Astrocyte of the cerebellum (primary cell): Measurements from ENCODE around the gene TGM2.

Source experiments
- DNase-seq: peaks from one replicate; pipeline ENCODE4 v3.0.0-alpha.2; 2011; ENCODE audit warnings: low read depth
- H3K4me3 ChIP-seq: 2 replicates; pipeline ENCODE4 v1.5.1; 2011; ENCODE audit warnings: mild to moderate bottlenecking, low read depth, low read length, moderate library complexity
- in situ Hi-C: cut with HindIII; loops from 2 replicates; pipeline ENCODE4 v1.10.0; 2017; ENCODE audit warnings: low sequenced_read_pairs
- TF ChIP-seq, protein P1 (sequence below): IDR thresholded peaks from 2 replicates; pipeline ENCODE4 v1.5.1; 2012; ENCODE audit warnings: low read length, low read depth, moderate library complexity, mild to moderate bottlenecking; ENCODE audit errors: missing control alignments

Gene TGM2

DNA sequence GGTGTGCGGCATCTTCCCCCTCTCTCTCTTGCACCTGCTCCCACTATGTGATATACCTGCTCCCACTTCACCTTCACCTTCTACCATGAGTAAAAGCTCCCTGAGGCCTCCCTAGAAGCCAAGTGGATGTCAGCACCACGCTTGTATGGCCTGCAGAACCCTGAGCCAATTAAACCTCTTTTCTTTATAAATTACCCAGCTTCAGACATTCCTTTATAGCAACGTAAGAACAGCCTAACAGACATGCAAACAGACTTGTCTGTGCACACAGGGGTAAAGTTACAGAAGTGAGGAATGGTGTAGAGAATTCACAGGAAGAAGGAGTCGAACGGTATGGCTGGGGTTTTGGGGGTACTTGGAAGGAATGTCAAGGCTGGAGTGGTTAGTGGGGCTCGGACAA lies 14.8 kb upstream of the TGM2 start:
- no peak for DNase-seq
- TF ChIP-seq, protein P1, sequence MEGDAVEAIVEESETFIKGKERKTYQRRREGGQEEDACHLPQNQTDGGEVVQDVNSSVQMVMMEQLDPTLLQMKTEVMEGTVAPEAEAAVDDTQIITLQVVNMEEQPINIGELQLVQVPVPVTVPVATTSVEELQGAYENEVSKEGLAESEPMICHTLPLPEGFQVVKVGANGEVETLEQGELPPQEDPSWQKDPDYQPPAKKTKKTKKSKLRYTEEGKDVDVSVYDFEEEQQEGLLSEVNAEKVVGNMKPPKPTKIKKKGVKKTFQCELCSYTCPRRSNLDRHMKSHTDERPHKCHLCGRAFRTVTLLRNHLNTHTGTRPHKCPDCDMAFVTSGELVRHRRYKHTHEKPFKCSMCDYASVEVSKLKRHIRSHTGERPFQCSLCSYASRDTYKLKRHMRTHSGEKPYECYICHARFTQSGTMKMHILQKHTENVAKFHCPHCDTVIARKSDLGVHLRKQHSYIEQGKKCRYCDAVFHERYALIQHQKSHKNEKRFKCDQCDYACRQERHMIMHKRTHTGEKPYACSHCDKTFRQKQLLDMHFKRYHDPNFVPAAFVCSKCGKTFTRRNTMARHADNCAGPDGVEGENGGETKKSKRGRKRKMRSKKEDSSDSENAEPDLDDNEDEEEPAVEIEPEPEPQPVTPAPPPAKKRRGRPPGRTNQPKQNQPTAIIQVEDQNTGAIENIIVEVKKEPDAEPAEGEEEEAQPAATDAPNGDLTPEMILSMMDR: no peak
- in situ Hi-C loops: no loop called here
- H3K4me3 ChIP-seq: no peak overlapping the region

DNA sequence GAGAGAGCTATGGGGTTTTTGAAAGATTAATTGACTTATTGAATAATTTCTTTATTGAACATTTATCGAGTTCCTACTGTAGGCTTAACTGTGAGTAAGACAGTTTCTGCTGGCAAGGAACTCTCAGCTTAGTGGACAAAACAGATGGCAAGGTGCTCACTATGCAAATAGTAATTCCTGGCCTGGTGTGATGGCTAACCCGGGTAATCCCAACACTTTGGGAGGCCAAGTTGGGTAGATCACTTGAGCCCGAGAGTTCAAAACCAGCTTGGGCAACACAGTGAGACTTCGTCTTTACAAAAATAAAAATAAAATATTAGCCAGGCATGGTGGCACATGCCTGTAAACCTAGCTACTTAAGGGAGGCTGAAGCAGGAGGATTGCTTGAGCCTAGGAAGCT lies 13.5 kb upstream of the TGM2 start:
- DNase-seq: no peak
- TF ChIP-seq, protein P1: no peak
- in situ Hi-C loops: no loop called here
- H3K4me3 ChIP-seq: no peak overlapping the region

DNA sequence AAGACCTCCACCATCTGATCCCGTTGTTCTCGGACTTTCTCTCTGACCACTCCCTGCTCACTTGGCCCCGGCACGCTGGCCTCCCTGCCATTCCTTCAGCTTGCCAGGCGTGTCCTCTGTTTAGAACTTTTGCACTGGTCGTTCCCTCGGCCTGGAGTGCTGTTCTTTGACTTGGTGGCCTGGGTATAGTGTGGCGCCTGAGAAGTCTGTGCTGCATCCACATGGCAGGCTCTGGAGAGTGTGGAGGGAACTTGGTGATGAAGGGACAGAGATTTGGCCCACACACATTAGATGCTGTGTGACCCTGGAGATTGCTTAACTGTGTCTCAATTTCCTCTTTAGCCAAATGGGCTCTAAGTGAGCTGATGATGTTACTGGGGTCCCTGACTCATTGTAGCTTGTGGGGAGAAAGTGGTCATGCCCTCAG lies 13.0 kb upstream of the TGM2 start:
- DNase-seq: no peak
- in situ Hi-C loops: no loop called here

DNA sequence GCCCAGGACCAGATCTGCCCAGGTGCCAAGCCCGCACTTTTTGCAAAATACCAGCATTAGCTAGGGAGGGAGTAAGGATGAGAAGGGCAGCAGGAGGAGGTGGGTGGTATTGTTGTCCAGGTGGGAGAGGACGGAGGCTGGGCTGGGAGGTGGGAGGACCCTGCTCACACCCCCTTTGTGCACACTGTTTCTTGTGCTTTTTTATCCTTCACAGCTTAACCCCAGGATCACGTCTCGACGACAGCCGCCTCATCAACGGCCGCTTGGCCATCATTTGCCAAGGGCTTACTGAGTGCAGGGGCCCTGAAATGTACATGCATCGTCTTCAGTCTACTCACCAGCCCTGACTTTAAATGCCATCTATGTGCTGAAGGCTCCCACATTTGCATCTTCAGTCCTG lies 12.1 kb upstream of the TGM2 start:
- TF ChIP-seq, protein P1: no peak
- DNase-seq: no peak
- in situ Hi-C loops: no loop called here
- H3K4me3 ChIP-seq: no peak overlapping the region

More for the DNA sequence above, 13.0 kb upstream of the TGM2 start:
- no peak overlapping the region for H3K4me3 ChIP-seq
- TF ChIP-seq, protein P1: no peak

DNA sequence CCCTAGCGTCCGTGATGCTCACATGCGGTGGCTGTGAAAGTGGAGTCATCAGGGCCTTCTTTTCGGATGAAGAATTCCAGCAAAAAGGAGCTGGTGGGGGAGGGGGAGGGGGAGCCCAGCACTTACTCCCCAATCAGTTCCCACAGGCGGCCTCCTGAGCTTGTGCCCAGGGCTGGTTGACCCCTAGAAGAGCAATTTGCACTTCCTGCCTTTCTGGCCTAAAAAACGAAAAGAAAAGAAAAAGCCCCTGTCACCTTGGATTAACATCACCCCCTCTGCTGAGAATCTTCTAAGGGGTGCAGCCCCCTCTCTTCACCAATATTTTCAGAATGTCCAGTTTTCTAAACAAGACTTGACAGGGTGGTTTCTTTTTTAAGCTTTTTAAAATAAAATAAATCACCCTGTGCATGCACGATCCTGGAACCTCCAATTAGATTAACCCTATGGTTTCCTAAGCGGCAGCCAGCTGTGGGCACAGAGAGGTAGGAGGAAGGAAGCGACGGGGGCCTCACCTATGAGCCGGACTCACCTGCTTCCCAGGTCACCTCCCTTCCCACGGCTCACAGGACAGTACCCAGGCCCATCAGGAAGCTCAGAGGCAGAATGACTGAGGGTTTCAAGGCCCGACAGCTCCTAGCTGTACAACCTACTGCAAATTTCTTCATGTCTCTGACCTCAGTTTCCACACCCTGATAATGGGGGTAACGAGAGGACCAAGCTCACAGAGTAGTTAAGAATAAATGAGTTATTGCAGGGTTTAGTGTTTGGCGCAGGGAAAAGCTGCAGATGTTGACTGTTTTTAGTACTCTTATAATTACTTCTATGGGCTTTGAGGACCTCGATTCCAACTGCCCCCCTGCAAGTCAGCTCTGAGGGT lies 10.5 kb upstream of the TGM2 start:
- in situ Hi-C loops: no loop called here
- DNase-seq: no peak
- H3K4me3 ChIP-seq: no peak overlapping the region
- TF ChIP-seq, protein P1: no peak

DNA sequence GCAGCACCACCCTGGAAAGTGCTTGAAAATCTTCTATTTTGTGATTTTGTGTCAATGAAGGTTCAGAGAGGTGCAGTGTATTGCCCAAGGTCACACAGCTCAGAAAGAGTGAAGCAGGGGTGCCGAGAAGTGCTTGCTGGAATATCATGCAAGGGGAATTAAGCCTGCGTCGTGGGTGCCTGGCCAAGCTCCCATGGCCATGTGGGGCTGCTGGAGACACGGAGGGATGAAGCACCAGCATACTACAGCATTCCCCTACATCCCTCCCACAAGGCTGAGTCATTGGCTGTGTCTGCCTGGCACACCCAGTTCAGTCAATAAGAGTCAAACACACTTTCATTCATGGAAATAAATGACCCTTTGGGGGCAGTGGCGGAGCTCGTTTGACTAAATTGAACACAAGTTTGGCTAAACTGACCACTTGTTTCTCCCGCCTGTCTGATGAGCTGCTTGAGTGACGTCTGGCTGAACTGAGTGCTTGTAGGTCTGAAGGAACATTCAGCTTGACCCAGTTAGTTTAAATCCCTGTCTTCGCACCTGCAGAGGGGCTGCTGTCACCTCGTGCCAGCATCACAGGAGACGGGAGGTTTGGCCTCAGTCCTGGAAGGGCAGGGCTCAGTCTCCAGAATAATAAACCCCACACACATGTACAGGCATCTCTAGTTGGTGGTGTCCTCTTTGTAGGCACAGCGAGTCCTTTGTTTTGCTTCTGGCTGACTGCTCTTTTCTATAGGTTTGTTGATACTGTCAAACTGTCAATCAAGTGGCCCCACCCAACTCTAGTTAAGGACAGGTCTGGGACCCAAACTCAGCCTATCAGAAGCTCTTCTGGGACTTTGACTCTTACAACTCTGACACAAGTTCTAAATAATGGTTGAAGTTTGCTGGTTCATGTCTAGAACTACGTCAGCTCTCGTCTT lies 8.4 kb upstream of the TGM2 start:
- in situ Hi-C loops: no loop called here
- TF ChIP-seq, protein P1: no peak
- peak; percentile 42 for DNase-seq
- no peak overlapping the region for H3K4me3 ChIP-seq
